Stimulated activated CD4-positive, alpha-beta T cell treated with anti-CD3 and anti-CD28 coated beads, TNF-alpha, amount 100 ng/mL, for 1 hour (primary cell): ENCODE data around the gene EHD3.
"Not testable (repeated sequence)": the region's sequence is repeated elsewhere in the genome, so short reads cannot be mapped to it uniquely, and the experiment has no call there.

Source experiments
- DNase-seq, 3 donors: peaks; one replicate each; pipeline ENCODE4 v3.0.0-alpha.2; 2020; ENCODE audit warnings: low read depth in 3 of 3, low spot score in 1 of 3

The EHD3 gene

DNA sequence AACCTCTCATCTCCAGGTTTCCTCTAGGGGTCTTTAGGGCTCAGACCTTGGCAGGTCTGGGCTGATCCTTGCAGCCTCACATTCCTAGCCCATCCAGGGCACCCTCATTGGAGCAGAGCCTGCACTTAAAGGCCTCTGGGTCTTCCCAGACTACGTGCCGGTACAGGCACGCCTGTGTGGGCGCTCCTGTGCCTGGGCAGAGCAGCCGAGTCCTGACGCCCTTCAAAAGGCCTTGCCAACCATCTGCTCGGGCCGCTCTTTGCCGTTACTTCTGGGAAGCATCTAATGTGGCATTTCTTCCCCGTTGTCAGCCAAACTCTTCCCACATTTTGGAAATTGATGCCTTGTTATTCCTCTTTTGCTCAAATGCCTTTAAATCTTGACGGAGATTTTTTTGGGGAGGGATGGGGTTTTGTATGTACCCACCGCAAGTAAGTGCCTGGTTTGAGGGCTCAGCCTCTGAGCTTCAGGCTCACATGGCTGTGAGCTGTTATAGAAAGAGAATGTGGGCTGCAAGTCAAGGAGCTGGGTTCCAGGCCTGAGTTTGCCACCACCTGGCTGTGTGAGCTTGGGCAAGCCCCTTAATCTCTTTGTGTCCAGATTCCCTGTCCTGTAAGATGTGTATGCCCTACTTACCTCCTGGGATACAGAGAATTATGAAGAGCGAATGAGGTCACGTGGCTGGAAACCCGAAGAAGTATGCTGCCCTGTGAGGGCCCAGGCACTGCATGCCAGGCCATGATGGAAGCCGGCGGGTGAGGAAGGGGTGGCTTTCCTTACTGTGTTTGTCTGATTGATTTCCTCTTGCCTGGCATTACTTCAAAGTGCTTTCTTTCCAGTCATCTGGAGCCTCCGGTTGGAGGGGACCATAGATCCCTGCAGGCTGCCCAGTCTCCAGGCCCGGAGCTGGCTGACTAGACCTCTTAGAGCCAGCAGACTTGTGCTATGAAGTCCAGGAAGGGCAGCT, 20.6 kb downstream of the EHD3 start:
- DNase-seq: no peak

DNA sequence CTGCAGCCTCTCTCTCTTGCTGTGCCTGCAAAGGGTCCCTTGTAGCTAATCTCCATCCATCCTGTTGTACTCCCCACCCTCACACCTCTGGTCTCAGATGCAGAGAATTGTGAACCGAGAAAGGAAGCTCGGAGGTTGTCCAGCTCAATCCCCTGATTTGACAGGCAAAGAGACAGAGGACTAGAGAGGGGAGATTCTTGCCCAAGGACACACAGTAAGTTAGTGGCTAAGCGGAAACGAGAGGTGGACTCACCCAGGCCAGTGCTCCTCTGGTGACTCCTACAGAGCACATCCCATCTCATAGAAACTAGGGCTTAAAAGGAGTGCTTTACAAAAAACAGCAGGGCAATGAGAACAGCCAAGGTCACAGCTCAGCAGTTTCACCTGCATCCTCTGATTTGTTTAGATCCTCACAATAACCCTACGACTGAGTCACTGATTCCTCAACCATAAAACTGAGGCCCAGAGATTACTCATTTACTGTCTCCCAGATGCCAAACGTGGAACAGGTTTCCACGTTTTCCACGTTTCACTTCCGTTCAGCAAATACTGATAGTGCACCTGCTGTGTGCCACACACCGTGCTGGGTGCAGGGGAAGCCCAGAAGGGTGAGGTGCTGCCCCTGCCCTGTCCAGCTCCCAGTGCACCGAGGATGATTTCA, 22.1 kb downstream of the EHD3 start:
- no peak for DNase-seq

DNA sequence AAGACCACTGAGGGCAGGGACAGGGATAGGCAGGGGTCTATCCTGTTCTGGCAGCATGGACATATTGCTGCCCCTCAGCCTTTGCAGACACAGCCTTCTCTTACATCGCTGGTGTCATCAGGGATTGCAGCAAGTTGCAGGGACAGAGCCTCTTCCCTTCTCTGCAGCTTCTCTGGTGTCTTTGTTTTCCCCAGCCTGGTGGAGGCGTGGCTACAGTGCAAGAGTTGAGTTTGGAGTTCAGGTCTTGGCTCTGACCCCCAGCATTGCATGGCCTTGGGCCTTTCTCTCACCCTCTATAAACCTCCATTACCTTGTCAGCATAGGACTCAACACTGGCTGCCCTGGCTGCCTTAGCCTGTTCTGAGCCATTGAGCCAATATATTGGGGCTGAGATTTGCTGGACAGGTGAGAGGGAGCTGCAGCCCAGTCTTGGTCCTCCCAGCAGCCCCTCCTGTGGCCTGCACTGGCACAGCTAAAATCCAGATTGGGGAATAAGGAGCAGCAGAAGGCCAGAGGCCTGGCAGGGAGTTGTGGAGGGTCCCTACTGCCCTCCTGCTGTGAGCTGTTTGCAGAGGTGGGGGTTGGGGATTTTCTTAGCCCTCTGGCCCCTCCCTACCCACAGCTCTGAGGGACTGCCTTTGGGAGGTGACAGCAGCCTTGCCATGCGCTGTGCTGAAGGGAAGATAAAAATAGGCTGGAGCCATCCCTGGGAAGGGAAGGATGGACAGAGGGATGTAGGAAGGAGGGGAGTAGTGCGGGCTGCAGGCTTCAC, 22.8 kb downstream of the EHD3 start:
- DNase-seq: no peak

DNA sequence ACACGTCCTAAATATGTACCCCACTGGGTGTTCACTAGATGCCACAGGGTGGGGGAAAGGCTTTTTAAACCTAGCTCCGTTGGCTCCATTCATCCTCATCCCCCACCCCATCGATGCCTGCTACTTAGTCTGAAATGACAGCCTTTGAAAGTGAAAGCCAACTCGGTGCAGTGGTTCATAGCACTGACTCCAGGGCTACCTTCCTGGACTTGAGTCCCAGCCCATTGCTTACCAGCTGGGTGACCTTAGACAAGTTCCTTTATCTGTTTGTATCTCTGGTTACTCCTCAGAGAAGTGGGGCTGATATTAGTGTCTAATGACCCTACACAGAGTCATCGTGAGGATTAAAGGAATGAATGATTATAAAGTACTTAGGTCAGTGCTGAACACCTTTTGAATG, 24.4 kb downstream of the EHD3 start:
- no peak for DNase-seq

DNA sequence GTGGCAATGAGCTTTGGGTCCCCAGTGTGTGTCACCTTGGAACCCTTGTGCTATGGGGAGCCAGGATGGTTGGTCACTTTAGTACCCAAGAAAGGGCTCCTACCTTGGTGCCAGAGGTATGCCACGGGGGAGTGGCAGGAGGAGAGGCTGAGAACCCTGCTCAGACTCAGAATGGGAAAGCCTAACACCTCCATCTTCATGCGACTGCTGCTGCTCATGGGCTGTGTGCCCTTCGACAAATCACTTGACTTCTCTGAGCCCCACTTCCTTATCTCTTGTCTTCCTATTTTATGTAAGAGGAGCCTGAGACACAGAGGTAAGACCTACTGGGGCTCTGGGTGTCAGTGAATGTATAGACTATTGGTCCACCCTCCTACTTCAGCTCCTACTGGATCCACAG, 25.1 kb downstream of the EHD3 start:
- no peak for DNase-seq

DNA sequence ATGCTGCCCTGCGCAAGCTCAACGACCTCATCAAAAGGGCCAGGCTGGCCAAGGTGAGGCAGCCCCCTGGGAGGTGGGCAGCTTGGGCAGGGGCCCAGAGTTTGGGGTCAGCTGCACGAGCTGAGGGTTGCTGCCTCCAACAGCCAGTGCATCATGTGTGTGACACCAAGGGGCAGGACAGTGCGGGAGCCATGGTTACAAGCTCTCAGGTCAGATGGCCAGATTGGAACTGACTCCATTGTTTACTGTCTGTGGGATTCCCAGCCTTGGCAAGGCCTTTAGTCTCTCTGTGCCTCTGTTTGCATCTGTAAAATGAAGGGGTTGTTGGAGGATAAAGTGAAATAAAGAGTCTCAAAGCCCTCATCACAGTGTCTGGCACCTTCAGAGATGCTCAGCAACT, 26.9 kb downstream of the EHD3 start:
- no peak for DNase-seq

DNA sequence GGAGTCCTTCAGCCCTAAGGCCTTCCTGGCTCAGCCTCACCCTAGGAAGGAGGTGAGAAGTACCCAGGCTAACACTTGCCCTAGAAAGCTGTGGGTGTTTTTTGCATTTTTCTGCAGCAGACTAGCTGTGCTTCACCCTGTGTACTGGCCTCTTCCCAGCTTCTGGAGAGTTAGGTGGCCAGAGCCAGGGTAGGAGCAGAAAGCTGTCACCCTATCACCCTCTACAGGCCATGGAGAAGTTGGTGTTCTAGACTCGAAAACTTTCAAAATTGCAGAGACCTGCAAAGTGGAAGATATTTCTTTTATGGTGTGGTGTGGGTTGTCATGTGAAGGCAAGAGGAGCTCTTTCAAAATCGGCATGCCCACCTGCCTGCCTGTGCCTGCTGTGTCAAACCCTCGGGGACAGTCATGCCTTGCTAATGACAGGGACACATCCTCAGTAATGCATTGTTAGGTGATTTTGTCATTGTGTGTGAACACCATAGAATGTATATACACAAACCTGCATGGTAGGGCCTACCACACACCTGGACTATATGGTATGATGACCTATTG, 29.8 kb downstream of the EHD3 start:
- DNase-seq: no peak

DNA sequence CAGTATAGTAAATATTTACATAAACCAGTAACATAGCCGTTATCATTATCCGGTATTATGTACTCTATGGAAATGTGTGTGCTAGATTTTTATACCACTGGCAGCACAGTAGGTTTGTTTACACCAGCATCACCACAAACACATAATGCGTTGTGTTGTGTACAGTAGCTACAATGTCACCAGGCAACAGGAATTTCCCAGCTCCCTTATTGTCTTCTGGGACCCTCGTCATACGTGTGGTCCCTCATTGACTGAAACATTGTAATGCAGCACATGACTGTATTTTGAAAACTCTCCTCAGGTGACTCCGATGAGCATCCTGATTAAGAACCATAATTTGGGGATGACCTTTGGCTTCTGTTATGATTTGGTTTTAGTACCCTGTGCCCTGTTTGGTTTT, 31.3 kb downstream of the EHD3 start:
- no peak for DNase-seq

DNA sequence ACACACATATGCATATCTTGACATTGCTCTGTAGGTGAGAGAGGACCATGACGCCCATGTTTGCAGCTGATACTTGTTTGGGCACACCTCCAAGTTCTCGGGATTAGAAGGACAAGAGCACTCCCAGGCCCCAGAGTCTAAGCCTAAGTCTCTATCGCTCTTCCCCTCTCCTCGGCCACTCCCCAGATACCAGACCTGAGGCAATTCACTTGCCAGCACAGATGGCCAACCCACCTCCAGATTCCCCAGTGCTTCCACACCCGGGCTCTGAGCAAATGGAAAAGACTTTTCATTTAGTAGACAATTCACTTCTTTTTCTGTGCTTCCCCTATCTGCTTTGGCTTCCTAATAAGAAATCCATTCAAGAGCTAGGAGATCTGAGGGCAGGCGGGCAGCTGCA, 32.9 kb downstream of the EHD3 start:
- DNase-seq: no peak

DNA sequence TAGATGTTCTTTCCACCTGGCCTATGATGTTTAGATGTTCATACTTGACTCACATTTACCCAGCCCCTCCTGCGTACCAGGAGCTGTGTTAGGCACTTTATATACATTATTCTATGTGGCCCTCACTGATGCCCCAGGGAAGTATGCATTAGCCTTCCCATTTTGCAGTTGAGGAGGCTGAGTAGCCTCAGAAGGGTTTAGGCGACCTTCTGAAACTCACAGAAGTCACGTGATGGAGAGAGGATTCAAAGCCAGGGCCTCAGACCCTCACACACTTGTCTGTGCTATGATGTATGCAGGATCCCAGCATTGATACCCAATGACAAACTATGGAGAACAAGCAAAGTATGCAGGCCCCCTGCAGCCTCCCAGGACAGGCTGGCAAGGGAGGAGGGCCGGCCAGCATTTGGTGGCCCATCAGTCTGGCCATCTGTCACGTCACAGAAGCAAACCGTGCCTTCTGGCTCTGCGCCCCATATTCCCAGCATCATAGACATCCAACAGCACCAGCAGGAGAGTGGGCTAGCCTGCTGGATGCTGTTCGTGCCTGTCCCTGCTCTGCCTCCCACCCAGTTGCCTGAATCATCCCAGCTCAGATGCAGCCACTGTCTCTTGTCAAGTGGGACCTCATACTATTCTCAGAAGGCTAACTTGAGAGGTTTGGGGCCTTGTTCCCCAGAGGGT, 33.6 kb downstream of the EHD3 start:
- DNase-seq: no peak

DNA sequence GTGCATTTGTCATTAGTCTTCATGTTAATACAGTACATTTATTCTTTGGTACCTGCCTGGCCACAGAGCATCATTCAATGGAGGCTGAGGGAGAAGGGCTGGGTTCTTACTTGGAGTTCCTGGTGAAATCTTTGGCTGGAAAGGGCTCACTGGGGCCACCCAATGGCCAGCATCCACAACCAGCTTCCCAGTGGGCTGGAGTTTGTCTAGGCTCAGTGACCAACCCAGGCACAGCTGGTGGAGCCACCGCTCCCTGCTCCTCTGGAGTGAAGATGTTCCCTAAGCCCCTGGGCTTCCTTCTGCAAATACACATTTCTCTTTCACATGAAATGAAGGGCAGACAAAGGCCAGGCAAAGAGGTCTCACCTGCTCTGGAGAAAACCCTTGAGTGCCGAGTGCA, 34.4 kb downstream of the EHD3 start:
- no peak for DNase-seq

DNA sequence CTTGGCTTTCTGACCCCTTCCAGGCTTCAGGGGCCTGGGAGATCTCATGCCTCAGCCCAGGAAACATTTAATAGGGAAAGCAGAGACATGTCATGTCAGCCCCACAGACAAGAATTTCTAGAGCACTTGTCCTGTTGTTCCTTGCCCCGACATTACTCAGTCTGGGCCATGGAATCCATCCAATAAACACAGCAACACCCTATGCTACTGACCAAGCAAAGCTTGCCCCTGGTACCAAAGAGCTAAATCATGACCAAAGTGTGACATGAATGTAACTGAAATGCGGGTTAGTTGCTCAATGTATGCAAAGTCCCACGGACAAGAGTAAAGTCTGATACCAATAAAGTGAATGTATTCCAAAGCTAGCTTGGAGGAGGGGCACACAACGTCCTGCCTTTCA, 35.1 kb downstream of the EHD3 start:
- DNase-seq: no peak

DNA sequence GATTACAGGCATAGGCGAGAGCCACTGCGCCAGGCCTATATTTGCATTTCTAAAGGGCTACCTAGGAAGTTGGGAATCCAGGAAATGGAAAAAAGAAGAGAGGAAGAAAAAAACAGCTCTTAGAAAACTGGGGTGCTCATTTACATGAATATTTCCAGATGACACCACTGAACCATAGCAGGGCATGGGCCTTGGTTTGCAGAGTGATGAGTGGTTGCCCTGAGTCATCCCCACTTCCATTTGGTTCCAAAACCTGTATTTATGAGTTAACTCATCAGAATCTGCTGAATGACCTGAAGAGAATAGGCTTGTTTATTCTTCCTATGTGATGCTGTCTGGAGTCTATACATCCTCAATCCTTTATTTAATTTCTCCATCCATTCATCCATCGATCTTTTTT, 36.2 kb downstream of the EHD3 start:
- no peak for DNase-seq

DNA sequence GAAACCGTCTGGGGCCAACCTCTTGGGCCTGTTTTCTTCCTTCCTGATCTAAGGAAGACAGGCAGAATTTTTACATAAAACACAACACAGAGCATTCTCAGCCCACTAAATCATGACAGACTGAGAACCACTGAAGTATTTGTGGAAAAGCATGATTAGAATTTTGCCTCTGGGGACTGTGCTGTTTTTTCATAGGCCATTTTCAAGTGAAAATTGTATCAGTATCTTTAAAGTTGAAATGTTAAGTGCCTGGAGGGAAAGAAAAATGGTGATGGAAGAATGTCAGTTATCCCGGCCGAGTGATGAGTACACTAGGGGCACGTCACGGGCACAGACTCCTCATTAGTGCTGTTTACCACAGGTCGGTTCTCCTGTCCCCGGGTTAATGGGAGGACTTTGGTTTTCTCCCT, 36.9 kb downstream of the EHD3 start:
- no peak for DNase-seq

DNA sequence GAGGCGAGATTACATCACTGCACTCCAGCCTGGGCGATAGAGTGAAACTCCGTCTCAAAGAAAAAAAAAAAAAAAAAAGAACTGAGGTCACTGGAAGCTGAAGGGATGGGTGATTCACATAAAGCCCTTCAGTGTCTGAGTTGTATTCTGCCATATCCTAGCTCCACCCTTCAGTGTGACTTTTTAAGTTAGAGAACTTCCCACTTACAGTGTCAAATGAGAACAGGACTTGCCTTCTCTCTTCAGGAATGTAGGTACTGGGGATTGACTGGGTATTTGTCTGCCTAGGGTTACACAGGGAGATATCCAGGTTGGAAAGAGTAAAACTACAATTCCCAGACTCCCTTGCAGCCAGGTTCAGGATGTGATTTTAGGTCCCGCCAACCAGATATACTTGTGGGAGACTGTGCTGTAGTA, 37.9 kb downstream of the EHD3 start:
- DNase-seq: no peak

DNA sequence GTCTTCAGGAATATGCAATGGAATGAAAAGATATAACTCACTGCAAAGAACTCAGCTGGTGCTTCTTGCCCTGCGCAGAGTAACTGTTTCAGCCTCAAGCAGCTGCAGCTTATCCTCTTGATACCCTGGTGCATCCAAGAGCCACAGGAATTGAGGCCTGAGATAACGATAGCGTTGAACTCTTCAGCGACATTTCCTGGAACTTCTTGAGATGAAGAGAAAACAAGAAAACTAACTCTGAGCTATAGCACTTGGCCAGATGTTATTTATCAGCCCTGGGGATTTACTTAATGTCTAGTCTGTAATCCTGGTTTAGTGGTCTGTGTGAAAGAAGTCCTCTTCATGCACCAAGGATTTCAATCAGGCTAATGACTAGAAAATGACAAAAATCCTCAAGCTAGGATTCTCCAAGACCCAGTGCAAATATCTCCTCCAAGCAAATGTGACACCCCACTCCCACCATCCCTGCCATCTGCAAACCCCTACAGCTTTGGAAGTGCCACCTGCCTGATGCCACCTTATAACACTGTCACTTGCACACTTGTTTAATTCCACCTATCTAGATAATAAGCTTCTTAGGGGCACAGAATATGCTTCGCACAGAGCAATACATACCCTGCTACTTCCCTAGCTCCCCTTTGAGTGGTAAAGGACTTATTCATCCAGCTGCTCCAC, 40.6 kb downstream of the EHD3 start:
- DNase-seq: no peak

DNA sequence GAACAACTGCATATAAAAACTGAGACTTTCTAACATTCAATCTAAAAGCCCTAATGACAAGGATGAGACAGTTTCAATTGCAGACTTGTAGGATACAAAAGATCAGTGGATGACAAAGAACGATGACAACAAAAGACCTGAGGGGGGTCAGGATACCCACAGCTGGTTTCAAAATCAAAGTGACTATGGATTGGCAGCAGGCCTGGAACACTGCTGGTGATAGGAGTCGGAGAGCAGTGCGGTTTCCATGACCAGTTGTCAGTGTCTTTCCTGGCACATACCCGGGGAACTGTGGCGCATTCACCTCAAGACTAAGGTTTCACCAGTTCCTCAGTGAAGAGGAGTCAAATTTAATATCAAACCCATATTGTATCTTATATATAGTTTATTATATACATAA, 42.0 kb downstream of the EHD3 start:
- no peak for DNase-seq

DNA sequence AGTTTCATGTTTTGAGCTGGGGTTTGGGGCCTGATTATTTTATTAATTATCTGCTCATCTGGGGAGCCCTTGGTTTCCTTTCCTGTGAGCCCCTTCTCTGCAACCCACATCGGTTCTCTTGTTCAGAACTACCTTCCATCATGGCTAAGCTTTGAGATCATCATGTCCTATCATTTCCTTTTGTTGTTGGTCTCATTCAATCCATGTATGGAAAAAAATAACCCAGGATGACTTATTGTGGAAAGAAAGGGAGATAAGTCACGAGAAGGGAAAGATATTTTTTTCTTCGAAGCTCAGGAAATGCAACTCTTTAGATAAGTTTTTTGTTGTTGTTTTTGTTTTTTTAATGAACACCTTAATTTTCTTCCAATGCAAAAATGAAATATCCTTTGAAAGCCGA, 43.7 kb downstream of the EHD3 start:
- no peak for DNase-seq

DNA sequence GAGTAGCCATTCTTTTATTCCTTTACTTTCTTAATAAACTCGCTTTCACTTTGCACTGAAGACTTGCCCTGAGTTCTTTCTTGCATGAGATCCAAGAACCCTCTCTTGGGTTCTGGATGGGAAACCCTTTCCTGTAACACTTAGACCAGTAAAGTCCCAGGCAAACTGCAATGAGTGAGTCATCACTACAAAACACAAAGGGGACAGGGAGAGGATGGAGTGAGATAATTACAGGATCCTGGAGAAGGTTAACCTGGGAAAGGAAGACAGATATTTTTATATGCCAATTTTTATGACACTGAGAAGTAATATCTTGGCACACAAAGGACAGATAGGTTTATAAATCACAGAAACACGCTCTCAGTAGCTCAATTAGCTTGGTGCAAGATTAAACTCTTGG, 48.7 kb downstream of the EHD3 start:
- no peak for DNase-seq

DNA sequence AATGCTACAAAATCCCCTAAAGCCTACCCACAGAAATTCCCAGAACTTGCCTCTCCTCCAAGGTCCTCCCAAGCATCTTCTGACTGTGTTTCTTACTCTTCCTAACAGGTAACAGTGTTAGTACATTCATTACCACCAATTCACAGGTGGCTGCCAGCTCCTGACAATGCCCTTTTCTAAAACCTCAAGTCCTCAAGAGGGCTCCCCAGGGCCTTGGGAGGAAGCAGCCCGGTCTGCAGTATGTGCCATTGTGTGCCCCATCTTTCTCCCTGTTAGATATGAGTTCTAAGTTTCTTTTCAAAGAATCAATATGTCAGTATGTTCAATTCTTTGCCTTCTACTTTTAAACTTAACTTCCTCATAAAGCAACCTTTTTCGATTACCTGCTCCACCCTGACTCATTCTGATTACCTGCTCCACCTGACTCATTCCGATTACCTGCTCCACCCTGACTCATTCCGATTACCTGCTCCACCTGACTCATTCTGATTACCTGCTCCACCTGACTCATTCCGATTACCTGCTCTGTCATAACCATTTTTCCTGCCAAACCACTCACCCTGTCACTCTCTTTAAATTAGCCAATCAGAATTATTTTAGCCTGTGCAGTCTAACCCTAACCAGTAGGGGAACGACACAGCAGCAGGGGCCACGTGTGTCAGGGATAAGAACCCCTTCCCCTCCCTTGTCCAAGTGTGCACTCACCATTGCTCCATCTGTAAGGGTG, 49.4 kb downstream of the EHD3 start:
- DNase-seq: not testable (repeated sequence)
